HepG2 (cell line): ENCODE data around the gene ABCB6. TPM values are rescaled to one million over a fixed set of nuclear protein-coding genes. Genes with fewer than 3 reads are reported as not detected.

Experiments
- AGO1 ChIP-seq: fragments of 200-400 bp; formaldehyde crosslinking; IDR thresholded peaks from 2 replicates; pipeline ENCODE4 v1.6.1; 2017; ENCODE audit warnings: mild to moderate bottlenecking, low read depth, low read length, moderate library complexity; ENCODE audit not compliant: poor library complexity, severe bottlenecking
- ARNT ChIP-seq: fragments of 450-650 bp; IDR thresholded peaks from 2 replicates; pipeline ENCODE4 v1.6.1; 2017
- FLYWCH1 ChIP-seq: sonication (generic); formaldehyde crosslinking; IDR thresholded peaks from 2 replicates; pipeline ENCODE4 v1.8.1; 2023; ENCODE audit warnings: mild to moderate bottlenecking, missing genetic modification reagents
- FOXC1 ChIP-seq: sonication (generic); formaldehyde crosslinking; IDR thresholded peaks from 2 replicates; pipeline ENCODE4 v1.8.0; 2022; ENCODE audit warnings: mild to moderate bottlenecking, missing genetic modification reagents, borderline replicate concordance
- JARID2 ChIP-seq: sonication (generic); formaldehyde crosslinking; IDR thresholded peaks from 2 replicates; pipeline ENCODE4 v1.8.1; 2023; ENCODE audit warnings: missing genetic modification reagents, inconsistent platforms; ENCODE audit not compliant: insufficient replicate concordance
- KDM5A ChIP-seq: fragments of 200-600 bp; sonication (generic); IDR thresholded peaks from 2 replicates; pipeline ENCODE4 v1.7.0; 2018; ENCODE audit warnings: antibody characterized with exemption, mild to moderate bottlenecking, low read length, borderline replicate concordance
- MATR3 ChIP-seq: sonication (generic); formaldehyde crosslinking; IDR thresholded peaks from 2 replicates; pipeline ENCODE4 v1.4.0; 2020; ENCODE audit warnings: missing genetic modification reagents
- MEF2D ChIP-seq: sonication (generic); formaldehyde crosslinking; IDR thresholded peaks from 2 replicates; pipeline ENCODE4 v1.5.1; 2020; ENCODE audit warnings: mild to moderate bottlenecking, missing genetic modification reagents
- ONECUT2 ChIP-seq: sonication (generic); formaldehyde crosslinking; IDR thresholded peaks from 2 replicates; pipeline ENCODE4 v1.4.0; 2020; ENCODE audit warnings: missing genetic modification reagents
- RXRA ChIP-seq: sonication (generic); formaldehyde crosslinking; IDR thresholded peaks from 2 replicates; pipeline ENCODE4 v1.5.1; 2020; ENCODE audit warnings: missing genetic modification reagents
- RXRB ChIP-seq: IDR thresholded peaks from 2 replicates; pipeline ENCODE4 v1.6.1; 2016; ENCODE audit warnings: borderline replicate concordance, missing genetic modification reagents, missing compliant biosample characterization
- SNAI1 ChIP-seq: sonication (generic); formaldehyde crosslinking; IDR thresholded peaks from 2 replicates; pipeline ENCODE4 v1.5.0; 2020; ENCODE audit warnings: mild to moderate bottlenecking, missing genetic modification reagents, borderline replicate concordance
- SOX5 ChIP-seq: IDR thresholded peaks from 2 replicates; pipeline ENCODE4 v1.6.1; 2016; ENCODE audit warnings: borderline replicate concordance
- STAT5B ChIP-seq: sonication (generic); formaldehyde crosslinking; IDR thresholded peaks from 2 replicates; pipeline ENCODE4 v1.4.0; 2020; ENCODE audit warnings: missing genetic modification reagents
- SUZ12 ChIP-seq: fragments of 150-350 bp; IDR thresholded peaks from 2 replicates; pipeline ENCODE4 v1.6.1; 2014; ENCODE audit warnings: low read depth, low read length
- TARDBP ChIP-seq: sonication (generic); formaldehyde crosslinking; IDR thresholded peaks from 2 replicates; pipeline ENCODE4 v1.8.0; 2022; ENCODE audit warnings: mild to moderate bottlenecking, missing genetic modification reagents
- UBTF ChIP-seq: sonication (generic); formaldehyde crosslinking; IDR thresholded peaks from 2 replicates; pipeline ENCODE4 v1.4.0; 2020; ENCODE audit warnings: mild to moderate bottlenecking, missing genetic modification reagents
- WIZ ChIP-seq: sonication (generic); formaldehyde crosslinking; IDR thresholded peaks from 2 replicates; pipeline ENCODE4 v1.5.1; 2020; ENCODE audit warnings: mild to moderate bottlenecking, missing genetic modification reagents
- ZBTB20 ChIP-seq: sonication (generic); formaldehyde crosslinking; IDR thresholded peaks from 2 replicates; pipeline ENCODE4 v1.8.1; 2023; ENCODE audit warnings: missing genetic modification reagents, low read depth, mild to moderate bottlenecking, borderline replicate concordance
- ZBTB3 ChIP-seq: sonication (generic); formaldehyde crosslinking; IDR thresholded peaks from 2 replicates; pipeline ENCODE4 v1.4.0; 2020; ENCODE audit warnings: low read depth, mild to moderate bottlenecking, moderate library complexity, missing genetic modification reagents, borderline replicate concordance
- ZBTB8A ChIP-seq: sonication (generic); formaldehyde crosslinking; IDR thresholded peaks from 2 replicates; pipeline ENCODE4 v1.4.0; 2020; ENCODE audit warnings: mild to moderate bottlenecking, low read depth, missing genetic modification reagents, borderline replicate concordance
- ZNF251 ChIP-seq: sonication (generic); formaldehyde crosslinking; IDR thresholded peaks from 2 replicates; pipeline ENCODE4 v1.9.0; 2021; ENCODE audit warnings: mild to moderate bottlenecking, missing genetic modification reagents
- ZNF253 ChIP-seq: sonication (generic); formaldehyde crosslinking; IDR thresholded peaks from 2 replicates; pipeline ENCODE4 v1.8.0; 2022; ENCODE audit warnings: mild to moderate bottlenecking, missing genetic modification reagents, borderline replicate concordance
- ZNF343 ChIP-seq: sonication (generic); formaldehyde crosslinking; IDR thresholded peaks from 2 replicates; pipeline ENCODE4 v1.4.0; 2020; ENCODE audit warnings: mild to moderate bottlenecking, missing genetic modification reagents
- ZNF567 ChIP-seq: sonication (generic); formaldehyde crosslinking; IDR thresholded peaks from 2 replicates; pipeline ENCODE4 v1.8.1; 2023; ENCODE audit warnings: mild to moderate bottlenecking, missing genetic modification reagents, borderline replicate concordance
- ZNF629 ChIP-seq: sonication (generic); formaldehyde crosslinking; conservative IDR thresholded peaks from 2 replicates; pipeline ENCODE4 v1.5.0; 2020; ENCODE audit warnings: missing genetic modification reagents
- polyA plus RNA-seq, 8 experiments: library from polyadenylated mRNA; depleted of rRNA in 3 of 8; stranded (reverse) in 7 of 8; unstranded in 1 of 8; fragments of >200 nt; fragmentation: Illumina TruSeq in 4 of 8; extraction: Trizol in 4 of 8; gene quantifications; 2 replicates each; pipeline versions ENCODE4 v1.2.1 to v1.2.3, GENCODE V29; 2011 to 2016; ENCODE audit warnings: low read depth in 4 of 8, missing spikeins in 1 of 8, mixed read lengths in 1 of 8; ENCODE audit not compliant: insufficient read depth in 1 of 8
- total RNA-seq, 5 experiments: library from RNA; depleted of rRNA; stranded (reverse); fragments of >200 nt; fragmentation: Illumina TruSeq; extraction: Trizol; gene quantifications; 2 replicates each; pipeline ENCODE4 v1.2.3, GENCODE V29; 2016; ENCODE audit warnings: low read depth in 1 of 5
- TF ChIP-seq, protein P1 (sequence below): sonication (generic); formaldehyde crosslinking; IDR thresholded peaks from 2 replicates; pipeline ENCODE4 v1.5.0; 2020; ENCODE audit warnings: missing genetic modification reagents

Gene ABCB6
- total and polyA plus RNA-seq, 2 of the 13 experiments (the other 11 are each of a cell fraction or from before 2014, with no cell fraction given) = 91.1 to 137 TPM

- TF ChIP-seq UBTF (CRISPR knock-in tag) = peak; percentile 80
- TF ChIP-seq ZBTB3 (CRISPR knock-in tag) = 0 out of 2 replicates have a peak, but pooled peaks have one; percentile 44
- TF ChIP-seq JARID2 = peak; percentile 71
- TF ChIP-seq RXRB = peak; percentile 88
- no peak for TF ChIP-seq KDM5A
- TF ChIP-seq AGO1 = no peak
- TF ChIP-seq ZNF343 (CRISPR knock-in tag) = no peak
- TF ChIP-seq ZNF629 (CRISPR knock-in tag) = 0 out of 2 replicates have a peak, but pooled peaks have one; percentile 35
- TF ChIP-seq MEF2D (CRISPR knock-in tag) = peak; percentile 84
- TF ChIP-seq SOX5 = peak; percentile 77; the same call in 1 of the 2 replicates
- TF ChIP-seq ZBTB8A (CRISPR knock-in tag) = no peak
- TF ChIP-seq ZBTB20 (CRISPR knock-in tag) = 0 out of 2 replicates have a peak, but pooled peaks have one; percentile 33
- 0 out of 2 replicates have a peak, but pooled peaks have one; percentile 43 for TF ChIP-seq SNAI1
- no peak for TF ChIP-seq ZNF251
- TF ChIP-seq ZNF253 (CRISPR knock-in tag) = no peak
- TF ChIP-seq ZNF567 = no peak
- peak; percentile 82; the same call in 1 of the 2 replicates for TF ChIP-seq RXRA
- TF ChIP-seq, protein P1, sequence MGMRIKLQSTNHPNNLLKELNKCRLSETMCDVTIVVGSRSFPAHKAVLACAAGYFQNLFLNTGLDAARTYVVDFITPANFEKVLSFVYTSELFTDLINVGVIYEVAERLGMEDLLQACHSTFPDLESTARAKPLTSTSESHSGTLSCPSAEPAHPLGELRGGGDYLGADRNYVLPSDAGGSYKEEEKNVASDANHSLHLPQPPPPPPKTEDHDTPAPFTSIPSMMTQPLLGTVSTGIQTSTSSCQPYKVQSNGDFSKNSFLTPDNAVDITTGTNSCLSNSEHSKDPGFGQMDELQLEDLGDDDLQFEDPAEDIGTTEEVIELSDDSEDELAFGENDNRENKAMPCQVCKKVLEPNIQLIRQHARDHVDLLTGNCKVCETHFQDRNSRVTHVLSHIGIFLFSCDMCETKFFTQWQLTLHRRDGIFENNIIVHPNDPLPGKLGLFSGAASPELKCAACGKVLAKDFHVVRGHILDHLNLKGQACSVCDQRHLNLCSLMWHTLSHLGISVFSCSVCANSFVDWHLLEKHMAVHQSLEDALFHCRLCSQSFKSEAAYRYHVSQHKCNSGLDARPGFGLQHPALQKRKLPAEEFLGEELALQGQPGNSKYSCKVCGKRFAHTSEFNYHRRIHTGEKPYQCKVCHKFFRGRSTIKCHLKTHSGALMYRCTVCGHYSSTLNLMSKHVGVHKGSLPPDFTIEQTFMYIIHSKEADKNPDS (CRISPR knock-in tag) = peak; percentile 46; the same call in 1 of the 2 replicates
- 0 out of 2 replicates have a peak, but pooled peaks have one; percentile 36 for TF ChIP-seq WIZ (CRISPR knock-in tag)
- TF ChIP-seq STAT5B (CRISPR knock-in tag) = 0 out of 2 replicates have a peak, but pooled peaks have one; percentile 58
- no peak for TF ChIP-seq SUZ12
- peak; percentile 4; the same call in 1 of the 2 replicates for TF ChIP-seq FOXC1 (CRISPR knock-in tag)
- peak; percentile 73 for TF ChIP-seq TARDBP (CRISPR knock-in tag)
- no peak for TF ChIP-seq FLYWCH1
- 0 out of 2 replicates have a peak, but pooled peaks have one; percentile 22 for TF ChIP-seq ONECUT2 (CRISPR knock-in tag)
- no peak for TF ChIP-seq MATR3 (CRISPR knock-in tag)
- TF ChIP-seq ARNT = no peak
Observed at GRCh38 chr2:219207884-219208740, 10.6 kb downstream of the ABCB6 start (continued).
